Measurements from ENCODE around the gene GSTA2. TPM values are rescaled to one million over a fixed set of nuclear protein-coding genes. Genes with fewer than 3 reads are reported as not detected.

The GSTA2 gene
- total and polyA plus RNA-seq, 2 of the 13 experiments (the other 11 are each of a cell fraction or from before 2014, with no cell fraction given) = 0.75 to 13.7 TPM

- TF ChIP-seq ZXDC (CRISPR knock-in tag; IDR thresholded peaks at IDR 0.05) (no peak), TFE3 (CRISPR knock-in tag; IDR thresholded peaks at IDR 0.05) (no peak), ZBTB46 (CRISPR knock-in tag; IDR thresholded peaks at IDR 0.05; ENCODE audit: borderline replicate concordance) (no peak), HMGXB4 (CRISPR knock-in tag; IDR thresholded peaks at IDR 0.05; ENCODE audit: borderline replicate concordance in 1 of 2, low read depth in 1 of 2) (no peak), FLYWCH1 (CRISPR knock-in tag; IDR thresholded peaks at IDR 0.05) (no peak), E2F5 (CRISPR knock-in tag; conservative IDR thresholded peaks at IDR 0.05) (no peak), KAT8 (CRISPR knock-in tag; IDR thresholded peaks at IDR 0.05) (peak; percentile 40; the same call in 1 of the 2 replicates), ZNF205 (CRISPR knock-in tag; IDR thresholded peaks at IDR 0.05) (no peak), PPARG (CRISPR knock-in tag; conservative IDR thresholded peaks at IDR 0.05) (no peak), IKZF5 (CRISPR knock-in tag; IDR thresholded peaks at IDR 0.05) (0 out of 2 replicates have a peak, but pooled peaks have one; percentile 27), BHLHE40 (IDR thresholded peaks at IDR 0.05; ENCODE audit: low read length) (no peak), MIER2 (CRISPR knock-in tag; IDR thresholded peaks at IDR 0.05) (0 out of 2 replicates have a peak, but pooled peaks have one; percentile 9), BCLAF1 (IDR thresholded peaks at IDR 0.05) (no peak), SP4 (CRISPR knock-in tag; IDR thresholded peaks at IDR 0.05) (no peak)
These were observed 38.0 kb upstream of the GSTA2 start (continued) for GRCh38 chr6:52801188-52801841.
